Upper lobe of right lung (tissue), 1 donor: ENCODE data around the gene PTGR1. TPM values are rescaled to one million over a fixed set of nuclear protein-coding genes. Genes with fewer than 3 reads are reported as not detected.
"Not testable (repeated sequence)": the region's sequence is repeated elsewhere in the genome, so short reads cannot be mapped to it uniquely, and the experiment has no call there.

ENCODE experiments used
- ATAC-seq: fragments of 200-7000 bp; cut with Tn5 transposase; one replicate; pipeline ENCODE4 v1.9.1; 2020; ENCODE audit warnings: mild to moderate bottlenecking, moderate library complexity
- DNase-seq: peaks from one replicate; pipeline ENCODE4 v3.0.0-alpha.2; 2020
- H3K27ac ChIP-seq: fragments of 200-600 bp; one replicate; pipeline ENCODE4 v1.8.0; 2022
- H3K27me3 ChIP-seq: fragments of 200-600 bp; one replicate; pipeline ENCODE4 v1.8.0; 2022; ENCODE audit warnings: mild to moderate bottlenecking
- H3K36me3 ChIP-seq: fragments of 200-600 bp; one replicate; pipeline ENCODE4 v1.8.0; 2022
- H3K4me1 ChIP-seq: fragments of 200-600 bp; one replicate; pipeline ENCODE4 v1.8.0; 2022
- H3K4me3 ChIP-seq: fragments of 200-600 bp; one replicate; pipeline ENCODE4 v1.8.0; 2022; ENCODE audit warnings: mild to moderate bottlenecking
- H3K9me3 ChIP-seq: fragments of 200-600 bp; one replicate; pipeline ENCODE4 v1.8.0; 2022
- intact Hi-C: fragments of 100-400 bp; cut with DNase I; formaldehyde crosslinking; loops from one replicate; pipeline ENCODE4 v1.11.0; 2022
- total RNA-seq: library from RNA; stranded (reverse); fragmentation: NEBNext Ultra II Directional; extraction: Animal tissue kit (Norgen Biotek cat#: 25700); gene quantifications from one replicate; pipeline ENCODE4 v1.2.1, GENCODE V29; 2021
- TF ChIP-seq, protein P1 (sequence below): fragments of 200-600 bp; IDR thresholded peaks from one replicate; pipeline ENCODE4 v1.8.0; 2022; ENCODE audit warnings: antibody characterized with exemption
- donor health status: DM: no; HTN: yes; CAD: no; lungs with severe emphysema.

Gene PTGR1
- total RNA-seq, 1 donor from 2014 or later = 38.0 TPM

DNA sequence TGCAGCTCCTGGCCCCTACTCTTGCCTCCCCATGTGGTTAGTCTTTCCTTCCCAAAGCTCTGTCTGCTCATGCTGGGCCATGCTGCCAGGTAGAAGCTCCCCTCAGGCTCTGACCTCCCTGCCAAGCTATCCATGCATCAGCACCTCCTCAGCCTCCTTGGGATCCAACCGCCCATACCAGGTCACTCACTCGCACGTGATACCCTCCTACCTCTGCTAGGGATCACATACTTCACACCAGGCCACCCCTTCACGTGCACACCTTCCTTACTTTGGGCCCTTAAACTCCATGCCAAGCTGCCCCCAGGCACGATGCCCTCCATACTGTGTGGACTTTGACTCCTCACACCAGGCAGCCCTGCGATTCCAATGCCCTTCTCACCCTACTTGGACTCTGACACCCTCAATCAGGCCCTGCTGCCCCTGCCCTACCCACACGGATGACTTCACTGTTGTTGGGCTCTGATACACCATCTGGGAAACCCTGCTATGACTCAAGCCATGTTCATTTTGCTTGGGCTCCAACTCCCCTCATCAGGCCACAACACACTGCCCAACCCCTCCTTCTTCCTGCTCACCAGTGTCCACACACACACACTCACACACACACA, 40.3 kb downstream of the PTGR1 start:
- H3K27ac ChIP-seq = no peak overlapping the region
- TF ChIP-seq, protein P1, sequence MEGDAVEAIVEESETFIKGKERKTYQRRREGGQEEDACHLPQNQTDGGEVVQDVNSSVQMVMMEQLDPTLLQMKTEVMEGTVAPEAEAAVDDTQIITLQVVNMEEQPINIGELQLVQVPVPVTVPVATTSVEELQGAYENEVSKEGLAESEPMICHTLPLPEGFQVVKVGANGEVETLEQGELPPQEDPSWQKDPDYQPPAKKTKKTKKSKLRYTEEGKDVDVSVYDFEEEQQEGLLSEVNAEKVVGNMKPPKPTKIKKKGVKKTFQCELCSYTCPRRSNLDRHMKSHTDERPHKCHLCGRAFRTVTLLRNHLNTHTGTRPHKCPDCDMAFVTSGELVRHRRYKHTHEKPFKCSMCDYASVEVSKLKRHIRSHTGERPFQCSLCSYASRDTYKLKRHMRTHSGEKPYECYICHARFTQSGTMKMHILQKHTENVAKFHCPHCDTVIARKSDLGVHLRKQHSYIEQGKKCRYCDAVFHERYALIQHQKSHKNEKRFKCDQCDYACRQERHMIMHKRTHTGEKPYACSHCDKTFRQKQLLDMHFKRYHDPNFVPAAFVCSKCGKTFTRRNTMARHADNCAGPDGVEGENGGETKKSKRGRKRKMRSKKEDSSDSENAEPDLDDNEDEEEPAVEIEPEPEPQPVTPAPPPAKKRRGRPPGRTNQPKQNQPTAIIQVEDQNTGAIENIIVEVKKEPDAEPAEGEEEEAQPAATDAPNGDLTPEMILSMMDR = no peak
- H3K9me3 ChIP-seq = peaks cover 14% of the 10 kb centered on the region
- no peaks in the 10 kb centered on the region for H3K4me1 ChIP-seq
- H3K4me3 ChIP-seq = no peak overlapping the region
- intact Hi-C loops = no loop called here
- DNase-seq (no peak), ATAC-seq (no peak)
- peaks cover 18% of the 10 kb centered on the region for H3K36me3 ChIP-seq
- no peaks in the 10 kb centered on the region for H3K27me3 ChIP-seq

DNA sequence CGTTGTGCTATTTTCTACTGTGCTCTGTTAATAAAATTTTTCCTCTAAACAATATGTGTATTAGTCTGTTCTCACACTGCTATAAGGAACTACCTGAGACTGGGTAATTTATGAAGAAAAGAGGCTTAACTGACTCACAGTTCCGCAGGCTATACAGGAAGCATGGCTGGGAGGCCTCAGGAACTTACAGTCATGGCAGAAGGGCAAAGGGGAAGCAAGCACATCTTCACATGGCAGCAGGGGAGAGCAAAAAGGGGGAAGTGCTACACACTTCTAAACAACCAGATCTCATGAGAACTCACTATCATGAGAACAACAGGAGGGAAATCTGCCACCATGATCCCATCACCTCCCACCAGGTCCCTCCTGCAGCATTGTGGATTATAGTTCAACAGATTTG, 44.0 kb downstream of the PTGR1 start:
- ATAC-seq, H3K36me3 ChIP-seq, H3K4me1 ChIP-seq, intact Hi-C loops, H3K27me3 ChIP-seq, H3K4me3 ChIP-seq, DNase-seq, H3K27ac ChIP-seq: not testable (repeated sequence)
- peaks cover 47% of the 10 kb centered on the region for H3K9me3 ChIP-seq

DNA sequence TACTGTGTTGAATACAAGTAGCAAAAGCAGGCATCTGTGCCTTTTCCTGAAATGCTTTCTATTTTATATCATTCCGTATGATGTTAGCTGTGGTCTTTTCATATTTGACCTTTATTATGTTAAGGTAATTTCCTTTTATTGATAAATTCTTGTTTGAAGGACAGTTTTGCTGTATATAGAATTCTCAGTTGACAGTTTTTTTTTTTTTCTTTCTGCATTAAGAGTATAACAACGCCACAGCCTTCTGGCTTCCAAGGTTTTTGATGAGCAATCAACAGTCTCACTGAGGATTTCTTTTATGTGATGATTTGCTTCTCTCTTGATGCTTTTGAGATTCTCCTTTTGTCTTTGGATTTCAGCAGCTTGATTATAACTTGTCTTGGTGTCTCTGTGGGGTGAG, 50.8 kb downstream of the PTGR1 start:
- Histone ChIP-seq H3K4me1 (no peaks in the 10 kb centered on the region), H3K27ac (no peak overlapping the region), H3K27me3 (no peaks in the 10 kb centered on the region), H3K9me3 (peaks cover 93% of the 10 kb centered on the region), H3K4me3 (no peak overlapping the region), H3K36me3 (no peaks in the 10 kb centered on the region)
- intact Hi-C loops = no loop called here
- TF ChIP-seq, protein P1 = no peak
- ATAC-seq (no peak), DNase-seq (no peak)

DNA sequence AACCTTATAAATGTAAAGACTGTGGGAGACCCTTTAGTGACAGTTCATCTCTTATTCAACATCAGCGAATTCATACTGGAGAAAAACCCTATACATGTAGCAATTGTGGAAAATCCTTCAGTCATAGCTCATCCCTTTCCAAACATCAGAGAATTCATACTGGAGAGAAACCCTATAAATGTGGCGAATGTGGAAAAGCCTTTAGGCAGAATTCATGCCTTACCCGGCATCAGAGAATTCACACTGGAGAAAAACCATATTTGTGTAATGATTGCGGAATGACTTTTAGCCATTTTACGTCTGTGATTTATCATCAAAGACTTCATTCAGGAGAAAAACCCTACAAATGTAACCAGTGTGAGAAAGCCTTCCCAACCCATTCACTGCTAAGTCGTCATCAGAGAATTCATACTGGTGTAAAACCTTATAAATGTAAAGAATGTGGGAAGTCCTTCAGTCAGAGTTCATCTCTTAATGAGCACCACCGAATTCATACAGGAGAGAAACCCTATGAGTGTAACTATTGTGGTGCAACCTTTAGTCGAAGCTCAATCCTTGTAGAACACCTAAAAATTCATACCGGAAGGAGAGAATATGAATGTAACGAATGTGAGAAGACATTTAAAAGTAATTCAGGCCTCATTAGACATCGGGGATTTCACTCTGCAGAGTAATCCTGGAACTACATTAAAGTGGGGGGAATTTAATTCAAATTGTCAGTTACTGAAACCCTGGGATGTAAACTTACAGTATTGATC, 56.8 kb downstream of the PTGR1 start:
- H3K27me3 ChIP-seq = no peaks in the 10 kb centered on the region
- H3K4me3 ChIP-seq = no peak overlapping the region
- TF ChIP-seq, protein P1 = no peak
- no peaks in the 10 kb centered on the region for H3K4me1 ChIP-seq
- no peaks in the 10 kb centered on the region for H3K36me3 ChIP-seq
- H3K9me3 ChIP-seq = peaks cover 90% of the 10 kb centered on the region
- no peak for ATAC-seq
- no peak overlapping the region for H3K27ac ChIP-seq
- intact Hi-C loops = no loop called here
- no peak for DNase-seq

DNA sequence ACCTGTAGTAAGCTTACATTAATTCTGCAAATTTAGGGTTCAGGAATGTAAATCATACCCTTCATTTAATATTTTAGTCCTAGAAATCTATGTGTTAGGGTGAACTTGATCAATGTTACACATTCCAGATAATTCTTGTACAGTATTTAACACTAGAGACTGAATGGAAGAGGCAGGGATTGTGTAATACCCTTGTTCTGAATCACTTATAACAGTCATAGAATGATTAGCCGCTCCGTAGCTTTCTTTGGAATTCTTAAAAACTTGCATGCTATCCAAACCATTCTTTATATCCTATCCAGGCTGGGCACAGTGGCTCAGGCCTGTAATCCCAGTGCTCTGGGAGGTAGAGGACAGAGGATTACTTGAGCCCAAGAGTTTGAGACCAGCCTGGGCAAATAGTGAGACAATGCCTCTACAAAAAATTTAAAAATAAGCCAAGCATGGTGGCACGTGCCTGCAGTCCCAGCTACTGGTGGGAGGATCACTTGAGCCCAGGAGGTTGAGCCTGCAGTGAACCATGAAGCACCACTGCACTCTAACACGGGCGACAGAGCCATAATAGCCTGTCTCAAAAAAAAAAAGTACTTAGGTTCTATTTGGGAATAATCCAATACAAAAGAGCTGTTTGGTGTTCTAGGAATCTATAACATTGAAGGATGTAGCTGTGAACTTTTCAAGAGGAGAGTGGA, 66.2 kb downstream of the PTGR1 start:
- TF ChIP-seq, protein P1 = no peak
- no peak for ATAC-seq
- intact Hi-C loops = no loop called here
- Histone ChIP-seq H3K27me3 (no peaks in the 10 kb centered on the region), H3K36me3 (peaks cover 11% of the 10 kb centered on the region), H3K9me3 (peaks cover 10% of the 10 kb centered on the region), H3K4me1 (no peaks in the 10 kb centered on the region), H3K4me3 (no peak overlapping the region), H3K27ac (no peak overlapping the region)
- no peak for DNase-seq

DNA sequence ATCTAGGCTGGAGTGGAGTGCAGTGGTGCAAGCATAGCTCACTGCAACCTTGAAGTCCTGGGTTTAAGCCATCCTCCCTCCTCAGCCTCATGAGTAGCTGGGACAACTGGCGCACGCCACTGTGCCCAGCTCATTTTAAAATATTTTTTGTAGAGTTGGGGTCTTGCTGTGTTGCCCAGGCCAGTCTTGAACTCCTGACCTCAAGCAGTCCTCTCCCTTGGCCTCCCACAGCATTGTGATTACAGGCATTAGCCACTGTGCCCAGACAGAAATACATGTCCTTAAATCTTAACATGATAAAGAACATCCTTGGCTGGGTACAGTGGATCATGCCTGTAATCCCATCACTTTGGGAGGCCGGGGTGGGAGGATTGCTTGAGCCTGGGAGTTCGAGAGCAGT, 67.7 kb downstream of the PTGR1 start:
- Histone ChIP-seq H3K36me3 (peaks cover 11% of the 10 kb centered on the region), H3K27ac (no peak overlapping the region), H3K27me3 (no peaks in the 10 kb centered on the region), H3K9me3 (peaks cover 10% of the 10 kb centered on the region), H3K4me1 (no peaks in the 10 kb centered on the region), H3K4me3 (no peak overlapping the region)
- TF ChIP-seq, protein P1 = no peak
- DNase-seq (no peak), ATAC-seq (no peak)
- intact Hi-C loops = no loop called here
